Measurements from ENCODE around the gene PHYKPL.

Gene PHYKPL

DNA sequence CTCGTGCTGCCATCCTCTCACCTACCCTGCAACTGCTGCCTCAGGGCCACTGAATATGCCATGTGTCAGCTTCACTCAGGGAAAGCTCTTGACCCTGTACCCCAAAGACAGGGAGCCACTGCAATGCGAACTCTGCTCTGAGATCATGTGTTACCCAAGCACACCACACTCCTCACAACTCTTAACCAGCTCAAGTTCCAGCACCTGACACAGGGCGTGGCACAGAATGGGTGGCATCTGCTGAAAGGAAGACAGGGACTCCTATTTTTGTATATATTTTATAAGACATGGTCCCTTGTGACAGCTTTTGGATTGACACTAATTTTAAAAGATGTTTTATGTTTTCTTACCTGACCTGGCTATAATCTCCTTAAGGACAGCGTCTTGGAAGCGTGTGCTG lies 10.7 kb downstream of the PHYKPL start:
- no peak for DNase-seq

DNA sequence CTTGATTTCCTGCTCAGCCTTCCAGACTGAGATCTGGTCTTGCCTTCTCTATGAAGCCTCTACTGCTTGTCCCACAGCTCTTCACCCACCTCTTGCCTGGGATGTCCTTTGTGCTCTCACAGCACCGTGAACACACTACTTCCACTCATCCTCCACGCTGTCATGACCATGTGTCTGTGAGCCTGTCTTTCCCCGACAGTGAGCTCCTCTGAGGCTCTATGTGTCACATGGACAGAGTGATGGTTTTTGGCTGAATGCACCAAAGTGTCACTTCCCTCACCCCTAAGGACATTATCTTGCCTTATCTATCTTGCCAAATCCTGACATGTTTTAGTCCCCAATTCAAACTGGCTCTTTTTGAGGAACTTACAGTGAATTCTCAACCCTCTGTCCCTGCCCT lies 11.3 kb downstream of the PHYKPL start:
- no peak for DNase-seq

DNA sequence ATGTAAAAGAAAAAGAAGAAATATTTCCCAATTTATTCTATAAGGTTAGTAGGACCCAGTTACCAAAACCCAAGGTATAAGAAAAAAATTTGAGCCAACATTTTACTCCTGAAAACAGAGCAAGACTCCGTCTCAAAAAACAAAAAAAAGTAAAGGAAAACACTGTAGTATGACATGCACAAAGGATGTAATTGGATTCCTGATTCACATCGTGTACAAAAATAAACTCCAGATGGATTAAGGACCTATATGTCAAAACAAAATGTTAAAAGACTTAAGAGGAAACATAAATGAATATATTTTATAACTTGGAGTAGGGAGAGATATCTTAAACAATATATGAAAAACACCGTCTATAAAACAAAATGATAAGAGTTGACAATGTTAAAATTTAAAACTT lies 13.8 kb downstream of the PHYKPL start:
- no peak for DNase-seq

DNA sequence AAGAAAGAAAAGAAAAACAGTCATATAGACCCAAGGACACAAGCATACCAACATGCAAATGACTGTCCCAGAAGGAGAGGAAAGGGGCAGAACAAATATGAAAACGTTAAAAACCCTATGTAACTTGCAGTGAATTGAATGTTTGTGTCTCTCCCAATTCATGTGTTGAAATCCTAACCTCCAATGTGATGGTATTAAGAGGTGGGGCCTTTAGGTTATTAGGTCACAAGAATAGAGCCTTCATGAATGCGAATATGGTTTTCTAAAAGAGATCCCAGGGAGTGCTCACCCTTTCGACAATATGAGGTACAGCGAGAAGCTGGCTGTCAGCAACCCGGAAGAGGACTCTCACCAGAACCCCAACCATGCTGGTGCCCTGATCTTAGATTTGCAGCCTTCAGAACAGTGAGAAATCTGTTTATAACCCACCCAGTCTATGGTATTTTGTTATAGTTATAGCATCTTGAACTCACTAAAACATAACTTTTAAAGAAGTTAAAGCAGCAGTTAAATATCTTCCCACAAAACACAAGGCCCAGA lies 14.3 kb downstream of the PHYKPL start:
- no peak for DNase-seq

DNA sequence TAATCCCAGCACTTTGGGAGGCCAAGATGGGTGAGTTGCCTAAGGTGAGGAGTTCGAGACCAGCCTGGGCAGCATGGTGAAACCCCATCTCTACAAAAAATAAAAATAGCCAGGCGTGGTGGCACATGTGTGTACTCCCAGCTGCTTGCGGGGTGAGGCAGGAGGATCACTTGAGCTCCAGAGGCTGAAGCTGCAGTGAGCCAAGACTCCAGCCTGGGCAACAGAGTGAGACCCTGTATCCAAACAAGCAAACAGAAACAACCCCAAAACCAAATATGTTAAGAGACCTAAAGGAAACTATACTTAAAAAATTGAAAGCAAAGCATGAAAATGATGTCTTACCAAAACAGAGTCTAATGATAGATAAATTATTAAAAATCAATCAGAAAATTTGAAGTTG lies 15.8 kb downstream of the PHYKPL start:
- DNase-seq, result no peak

DNA sequence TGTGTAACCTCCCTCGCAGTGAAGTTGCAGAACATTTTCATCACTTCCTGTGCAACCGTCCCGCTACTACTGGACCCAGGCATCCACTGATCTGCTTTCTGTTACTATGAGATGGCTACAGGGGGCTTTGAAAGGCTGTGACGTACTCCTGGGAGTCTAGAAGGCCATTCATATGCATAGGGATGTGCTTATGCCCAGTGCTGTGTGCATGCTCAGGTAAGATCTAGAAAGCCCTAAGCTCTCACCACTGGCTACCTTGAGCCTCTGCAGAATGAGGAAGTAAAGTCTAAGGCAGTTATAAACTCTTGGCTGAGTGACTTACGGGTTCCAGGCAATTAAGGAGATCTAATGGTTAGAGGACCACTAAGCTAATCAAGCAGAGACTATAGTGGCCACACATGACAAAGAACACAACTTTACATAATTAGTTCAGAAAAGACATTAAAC lies 16.5 kb downstream of the PHYKPL start:
- DNase-seq, result no peak

DNA sequence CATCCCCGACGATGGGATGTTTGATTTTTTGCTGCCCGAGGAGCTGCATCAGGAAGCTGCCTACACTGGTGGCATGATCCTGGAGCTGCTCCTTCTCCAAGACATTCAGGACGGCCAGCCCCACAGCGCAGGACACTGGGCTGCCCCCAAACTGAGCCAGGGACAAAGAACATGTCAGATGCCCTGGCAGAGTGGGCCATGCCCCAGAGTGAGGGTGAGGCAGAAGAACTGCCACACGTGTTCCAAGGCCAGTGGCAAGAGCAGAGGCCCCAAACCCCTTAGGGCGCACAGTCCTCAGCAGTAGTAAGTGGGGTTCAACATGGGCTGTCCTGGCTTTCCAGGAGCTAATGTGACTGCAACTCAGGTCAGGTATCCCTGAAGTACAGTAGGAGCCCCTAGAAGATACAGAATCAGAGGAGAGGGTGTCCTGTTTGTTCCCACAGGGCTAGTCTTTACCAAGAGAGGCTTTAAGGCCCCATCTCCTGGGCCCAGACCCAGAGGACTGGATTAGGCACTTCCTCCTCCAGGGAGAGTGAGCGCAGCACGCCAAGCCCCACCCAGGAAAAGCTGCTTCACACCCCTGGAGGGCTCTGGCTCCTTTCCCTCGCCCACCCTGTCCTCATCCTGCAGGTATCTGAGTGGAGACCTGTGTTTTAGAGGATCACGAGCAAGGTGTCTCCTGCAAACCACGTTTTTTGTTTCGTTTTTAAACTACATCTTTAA lies 17.2 kb downstream of the PHYKPL start:
- DNase-seq, result no peak

DNA sequence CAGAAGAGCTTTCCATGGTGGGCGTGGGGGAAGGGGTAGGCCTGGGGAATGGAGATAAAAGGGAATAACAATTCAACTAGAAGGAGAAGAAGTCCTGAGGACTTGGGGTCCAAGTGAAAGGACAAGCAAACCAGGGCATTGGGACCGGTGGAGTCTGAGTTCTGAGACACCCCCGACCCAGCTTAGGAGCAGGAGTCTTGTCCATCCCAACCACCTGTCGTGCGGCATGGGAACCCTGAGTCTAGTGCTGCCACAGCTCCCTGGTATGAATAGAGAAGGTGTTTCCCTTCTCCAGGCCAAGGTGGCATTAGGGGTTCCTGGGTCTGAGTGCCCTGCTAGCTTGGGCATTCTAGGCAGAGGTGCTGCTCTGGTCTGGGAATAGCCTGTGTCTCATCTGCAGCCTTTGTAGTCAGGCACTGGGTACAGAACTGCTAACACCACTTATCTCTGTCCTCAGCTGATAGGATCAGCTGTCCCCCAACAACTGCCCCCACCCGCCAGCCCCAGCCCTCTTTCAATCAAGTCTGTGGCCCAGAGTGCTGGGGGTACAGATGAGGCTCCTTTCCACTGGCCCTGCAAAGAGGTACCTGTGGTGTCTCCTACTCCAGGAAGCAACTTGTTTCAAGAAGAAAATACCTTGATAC lies 18.3 kb downstream of the PHYKPL start:
- no peak for DNase-seq

DNA sequence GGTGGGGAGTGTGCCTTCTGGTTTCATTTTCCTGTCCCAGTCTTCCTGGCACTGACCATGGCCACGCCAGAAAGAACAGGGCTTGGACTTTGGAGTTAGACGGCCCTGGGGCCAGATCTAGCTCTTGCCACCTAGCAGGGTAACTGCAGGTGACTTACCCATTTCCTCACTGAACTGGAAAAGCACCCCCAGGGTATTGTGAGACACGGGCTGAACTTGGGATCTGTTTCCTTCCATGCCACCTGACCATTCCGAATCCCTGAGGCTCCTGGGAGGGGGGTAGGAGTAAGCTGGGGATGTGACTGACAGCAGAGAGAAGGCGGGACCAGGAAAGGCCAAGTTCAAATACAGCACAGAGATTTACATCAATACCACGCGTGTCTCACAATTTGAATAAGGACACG lies 18.9 kb downstream of the PHYKPL start:
- no peak for DNase-seq

DNA sequence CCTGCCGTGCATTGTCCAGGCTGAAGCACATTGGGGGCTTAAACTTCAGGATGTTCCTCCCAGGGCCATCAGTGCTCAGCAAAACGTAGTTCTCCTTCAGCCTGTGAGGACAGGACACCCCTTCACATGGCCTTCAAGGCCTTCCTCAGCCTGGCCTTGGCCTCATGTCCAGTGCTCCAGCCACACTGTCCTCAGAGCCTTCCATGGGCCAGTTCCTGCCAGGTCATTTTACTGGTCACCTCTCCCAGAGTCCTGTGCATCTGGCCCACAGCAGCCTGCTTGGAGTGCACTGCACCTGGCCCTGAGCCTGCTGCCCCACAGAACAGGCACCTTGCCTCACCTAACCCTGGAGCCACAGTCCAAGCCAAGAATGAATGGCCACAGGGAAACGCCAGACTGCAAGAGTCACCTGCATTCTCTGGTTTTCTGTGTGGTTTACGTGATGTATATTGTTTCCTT lies 19.6 kb downstream of the PHYKPL start:
- no peak for DNase-seq

DNA sequence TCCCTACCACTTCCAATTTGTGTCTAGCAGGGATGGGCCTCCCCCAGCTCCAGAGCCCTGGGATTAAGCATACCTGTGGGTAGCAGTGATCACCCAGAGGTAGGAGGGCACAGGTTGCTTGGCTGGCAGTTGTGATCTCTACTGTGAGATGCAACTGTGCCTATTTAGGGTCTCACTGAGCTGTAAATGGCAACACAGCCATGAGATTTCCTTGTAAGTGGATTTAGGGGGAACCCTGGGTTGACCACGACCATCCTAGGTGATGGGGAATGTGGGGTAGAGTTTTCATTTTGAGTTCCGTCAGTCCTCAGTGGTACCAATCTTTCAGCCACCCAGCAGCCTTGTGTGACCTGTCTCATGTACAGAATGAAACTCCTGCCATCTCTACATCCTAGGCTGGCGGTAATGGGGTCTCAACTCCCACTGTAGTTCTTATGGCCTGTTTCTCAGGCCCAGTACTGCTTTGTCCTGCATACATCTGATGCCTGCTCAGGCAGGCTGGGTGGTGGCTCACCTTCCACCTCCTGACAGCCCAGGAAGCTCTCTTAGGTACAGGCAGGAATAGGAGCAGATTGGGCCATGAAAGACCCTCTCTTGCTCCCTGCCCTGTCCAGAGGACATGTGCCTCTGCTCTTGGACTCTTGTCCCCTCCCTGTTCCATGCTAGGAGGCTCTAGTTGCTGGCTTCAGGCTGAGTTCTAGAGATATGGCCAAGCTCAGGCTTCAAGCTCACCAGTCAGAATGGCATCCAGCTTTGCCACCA lies 20.2 kb downstream of the PHYKPL start:
- DNase-seq, result no peak

DNA sequence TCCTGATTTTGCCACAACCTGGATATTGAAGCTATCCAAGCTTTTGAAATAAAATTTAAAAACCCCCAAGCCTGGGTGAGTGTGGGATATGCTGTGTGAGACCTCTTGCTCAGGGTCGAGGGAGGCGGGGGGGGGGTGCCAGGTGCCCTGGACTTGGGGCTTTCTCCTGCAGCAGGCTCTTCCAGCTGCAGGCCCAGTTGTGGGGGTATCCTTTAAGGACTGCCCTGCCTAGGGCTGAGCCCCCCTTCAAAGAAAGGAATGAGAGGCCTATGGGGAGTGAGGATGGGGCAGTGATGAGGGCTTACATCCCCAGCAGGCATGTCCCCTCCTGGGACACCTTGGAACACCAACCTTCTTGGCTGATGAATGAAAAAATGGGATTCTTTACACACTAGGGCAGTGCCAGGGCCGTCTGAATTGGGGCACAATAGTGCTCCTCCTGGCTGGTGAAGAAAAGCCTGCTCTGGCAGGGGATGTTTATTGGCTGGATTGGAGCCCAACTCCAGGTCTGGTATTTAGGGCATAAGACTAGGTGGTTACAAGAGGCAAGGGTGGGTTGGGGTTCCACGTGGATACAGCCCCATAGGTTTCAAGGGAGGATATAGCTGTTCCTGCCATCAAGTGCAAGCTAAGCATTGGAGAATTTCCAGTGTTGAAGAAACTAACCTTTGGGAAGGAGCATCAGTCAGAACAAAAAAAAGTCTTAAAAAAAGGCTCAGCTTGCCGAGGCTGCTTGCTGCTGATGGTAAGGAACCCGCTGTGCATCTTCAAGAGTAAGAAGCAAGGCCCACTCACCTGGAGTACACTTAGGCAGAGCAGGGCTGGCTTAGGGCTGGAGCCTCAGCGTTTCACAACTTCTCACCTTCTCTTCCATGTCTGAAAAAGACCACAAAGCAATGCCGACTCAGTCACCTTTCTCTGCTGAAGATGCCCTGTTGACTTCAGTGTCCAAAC lies 21.2 kb downstream of the PHYKPL start:
- DNase-seq, result no peak

DNA sequence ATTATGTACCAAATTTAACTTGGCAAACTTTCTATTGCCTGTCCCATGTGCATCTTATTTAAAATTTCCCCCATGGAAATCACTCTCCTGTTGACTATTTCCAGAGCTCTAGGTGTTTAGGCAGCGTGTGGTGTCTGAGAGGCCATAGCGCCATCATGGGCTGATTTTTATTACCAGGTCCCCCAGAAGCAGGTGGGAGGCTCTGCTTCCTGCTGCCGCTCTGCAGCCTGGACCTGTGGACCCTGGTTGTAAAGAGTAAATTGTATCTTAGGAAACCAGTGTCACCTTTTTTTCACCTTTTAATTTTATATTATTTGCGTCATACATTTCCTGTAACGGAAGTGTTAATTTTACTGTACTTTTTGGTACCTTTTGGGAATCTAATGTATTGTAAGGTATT lies 21.9 kb downstream of the PHYKPL start:
- no peak for DNase-seq

DNA sequence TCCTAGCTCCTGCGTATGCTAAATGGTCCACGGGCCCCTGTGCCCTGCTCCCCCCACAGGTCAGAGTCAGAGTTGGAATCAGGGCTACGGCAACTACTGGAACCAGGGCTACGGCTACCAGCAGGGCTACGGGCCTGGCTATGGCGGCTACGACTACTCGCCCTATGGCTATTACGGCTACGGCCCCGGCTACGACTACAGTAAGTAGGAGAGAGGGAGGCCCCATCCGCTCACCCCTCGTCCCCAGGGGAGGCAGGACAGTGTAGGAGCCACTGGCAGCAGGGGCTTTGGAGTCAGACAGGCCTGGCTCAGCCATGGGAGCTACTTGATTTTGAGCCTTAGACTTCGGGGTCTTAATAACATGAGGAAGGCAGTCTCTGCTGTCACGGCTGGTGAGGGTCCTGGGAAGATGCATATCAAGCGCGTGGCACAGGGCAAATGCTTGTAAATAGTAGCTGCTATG lies 22.5 kb downstream of the PHYKPL start:
- DNase-seq, result no peak

DNA sequence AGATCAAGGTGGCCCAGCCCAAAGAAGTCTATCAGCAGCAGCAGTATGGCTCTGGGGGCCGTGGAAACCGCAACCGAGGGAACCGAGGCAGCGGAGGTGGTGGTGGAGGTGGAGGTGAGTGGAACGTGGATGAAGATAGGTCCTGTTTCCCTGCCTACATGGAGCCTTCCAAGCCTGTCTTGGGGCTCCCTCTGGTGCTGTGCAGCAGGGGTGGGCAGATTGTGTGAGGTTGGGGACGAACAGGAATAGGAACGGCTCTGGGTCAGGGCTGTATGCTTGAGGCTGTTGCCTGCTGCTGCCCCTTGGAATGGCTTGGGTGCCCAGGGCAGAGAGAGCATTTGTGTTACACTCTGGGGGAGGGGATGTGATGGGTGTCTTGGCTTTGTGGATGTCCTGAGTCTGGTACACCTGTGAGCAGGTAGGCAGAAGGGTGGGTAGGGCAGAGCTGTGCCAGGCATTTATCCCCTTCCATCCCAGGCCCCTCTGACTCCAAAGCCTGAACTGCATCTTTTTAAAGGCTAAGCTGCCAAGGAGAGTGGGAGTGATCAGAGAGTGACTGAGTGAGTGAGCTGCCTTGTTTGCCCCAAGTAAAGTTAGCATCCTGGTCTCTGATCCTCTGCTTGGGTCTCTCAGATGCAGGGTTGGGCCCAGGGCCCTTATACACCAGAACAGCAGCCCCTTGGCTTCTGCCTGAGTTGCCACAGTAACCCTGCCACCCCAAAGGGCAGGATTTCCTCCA lies 23.1 kb downstream of the PHYKPL start:
- DNase-seq, result no peak

DNA sequence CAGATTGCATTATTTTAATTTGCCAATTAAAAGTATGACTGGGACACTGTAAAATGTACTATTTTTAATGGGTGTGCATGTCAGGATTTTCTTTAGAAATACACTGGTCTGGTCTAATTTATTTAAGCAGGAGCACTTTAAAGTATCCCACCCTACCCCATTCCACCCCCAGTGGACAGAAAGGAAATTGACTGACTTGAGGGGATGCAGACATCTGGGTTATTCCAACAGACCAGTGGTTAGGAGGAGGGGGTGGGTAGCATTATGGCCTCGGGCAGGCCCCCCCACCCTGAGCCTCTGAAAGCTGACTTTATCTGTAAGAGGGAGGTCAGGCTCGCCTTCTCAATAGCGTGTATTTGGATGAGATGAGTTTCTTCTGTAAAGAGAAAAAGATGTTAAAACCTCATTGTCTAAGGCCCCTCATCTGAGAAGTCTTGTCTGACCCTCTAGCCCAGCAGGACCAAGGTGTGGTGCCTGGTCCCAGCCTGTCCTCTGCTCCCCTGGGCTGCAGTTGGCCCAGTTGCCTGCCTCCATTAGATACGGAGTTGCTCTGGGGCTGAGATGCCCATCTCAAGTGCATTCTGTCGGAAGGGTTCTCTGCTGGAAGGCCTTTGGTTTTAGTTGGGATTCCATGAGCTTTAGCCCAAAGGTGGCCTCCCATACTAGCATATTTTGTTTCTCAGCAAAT lies 23.9 kb downstream of the PHYKPL start:
- DNase-seq, result no peak

DNA sequence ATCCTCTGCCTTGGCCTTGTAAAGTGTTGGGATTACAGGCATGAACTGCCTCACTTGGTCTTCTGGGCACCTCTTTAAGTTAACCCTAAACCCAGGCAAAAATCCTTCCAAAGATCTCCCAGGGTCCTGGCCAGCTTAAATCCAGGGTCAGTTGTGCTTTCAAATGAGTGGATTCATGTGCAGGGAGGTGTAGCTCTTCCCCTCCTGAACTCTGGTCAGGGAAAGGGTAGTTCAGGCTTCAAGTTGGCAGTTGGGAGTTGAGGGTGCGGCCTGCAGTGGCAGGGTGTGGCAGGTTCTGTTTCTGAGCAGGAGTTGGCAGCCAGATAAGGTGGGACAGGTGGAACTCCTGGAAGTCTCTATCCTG lies 24.7 kb downstream of the PHYKPL start:
- DNase-seq, result no peak

DNA sequence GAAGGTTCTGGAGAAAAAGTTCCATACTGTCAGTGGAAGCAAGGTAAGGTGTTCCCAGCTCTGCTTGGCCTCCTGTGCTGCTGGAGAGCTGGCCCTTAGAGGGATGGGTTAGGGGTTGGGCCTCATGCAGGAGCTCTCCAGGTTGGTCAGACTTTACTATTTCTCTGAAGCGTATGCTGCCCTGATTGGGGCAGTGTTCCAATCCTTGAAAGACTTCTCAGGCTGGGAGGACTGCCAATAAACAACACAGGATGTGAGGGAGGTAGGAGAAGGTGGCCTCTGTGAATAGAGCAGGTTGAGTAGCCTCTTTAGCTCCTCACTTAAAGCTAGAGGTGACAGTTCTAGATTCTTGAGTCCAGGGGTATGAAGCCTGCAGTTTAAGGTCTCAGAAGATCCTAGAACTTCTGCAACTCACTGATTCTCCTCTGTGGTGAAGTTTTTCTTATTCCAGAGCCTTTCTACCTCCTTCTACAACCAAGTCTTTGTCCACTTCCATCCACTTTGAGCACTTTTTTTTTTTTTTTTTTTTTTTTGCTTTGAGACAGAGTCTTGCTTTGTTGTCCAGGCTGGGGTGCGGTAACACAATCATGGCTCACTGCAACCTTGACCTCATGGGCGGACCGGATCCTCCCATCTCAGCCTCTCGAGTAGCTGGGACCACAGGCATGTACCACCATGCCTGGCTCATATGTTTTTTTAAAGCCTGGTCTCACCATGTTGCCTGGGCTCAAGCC lies 25.3 kb downstream of the PHYKPL start:
- no peak for DNase-seq

DNA sequence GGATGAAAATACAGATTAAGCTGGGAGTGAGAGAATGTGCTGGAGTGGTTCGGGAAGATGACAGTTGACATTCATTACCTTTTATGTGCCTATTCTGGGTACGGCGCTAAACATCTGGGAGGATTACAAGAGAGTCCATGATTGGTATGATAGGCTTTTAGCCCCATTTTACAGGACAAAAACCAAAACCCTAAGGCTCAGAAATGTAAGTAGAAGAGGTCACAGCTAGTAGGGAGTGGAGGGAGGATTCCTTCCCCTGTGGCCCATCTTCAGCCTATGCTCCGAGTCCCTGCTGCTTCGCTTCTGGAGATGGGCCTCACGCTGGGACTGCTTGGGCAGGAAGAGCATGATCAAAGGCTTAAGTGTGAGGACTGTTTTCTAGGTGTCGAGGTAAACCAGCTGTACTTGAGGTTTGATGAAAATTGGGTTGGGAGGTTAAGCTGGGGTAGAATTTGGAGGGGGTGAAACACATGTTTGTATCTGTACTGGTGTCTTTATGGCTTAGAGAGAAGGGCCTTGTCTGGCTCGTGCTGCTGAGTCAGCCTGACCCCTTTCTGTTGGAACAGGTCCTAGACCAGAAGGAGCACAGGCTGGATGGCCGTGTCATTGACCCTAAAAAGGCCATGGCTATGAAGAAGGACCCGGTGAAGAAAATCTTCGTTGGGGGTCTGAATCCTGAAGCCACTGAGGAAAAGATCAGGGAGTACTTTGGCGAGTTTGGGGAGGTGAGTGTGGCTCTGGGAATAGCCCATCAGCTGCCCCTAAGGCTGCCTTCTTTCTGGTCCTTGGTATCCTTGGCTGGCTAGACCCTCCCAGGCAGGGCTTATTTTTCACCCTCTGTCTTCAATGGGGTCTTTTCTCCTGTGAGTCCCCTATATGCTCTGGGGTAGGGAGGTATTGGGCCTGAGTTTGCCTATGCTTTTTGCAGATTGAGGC lies 26.2 kb downstream of the PHYKPL start:
- no peak for DNase-seq

Data from NCI-H1048 (cell line).